B cell (primary cell): ENCODE measurements around the gene NHS.

ENCODE experiments used
- CTCF ChIP-seq: fragments of 200-600 bp; IDR thresholded peaks from one replicate; pipeline ENCODE4 v1.8.0; 2022; ENCODE audit warnings: antibody characterized with exemption, mild to moderate bottlenecking
- EZH2 ChIP-seq: IDR thresholded peaks from 2 replicates; pipeline ENCODE4 v1.6.1; 2012; ENCODE audit warnings: borderline replicate concordance, low read depth, mild to moderate bottlenecking, moderate library complexity, low read length; ENCODE audit not compliant: insufficient read depth, poor library complexity, severe bottlenecking

- TF ChIP-seq CTCF (no peak), EZH2 (no peak)
These were observed 294.5 kb downstream of the NHS start for GRCh38 chrX:17669458-17669857.
